ENCODE results near the gene RETREG1.
A peak's percentile ranks its signal among the peaks of the same experiment; 100 is the strongest.

Gene RETREG1

GRCh38 chr5:16590685-16591084 lies 26.1 kb downstream of the RETREG1 start:
- no peak for DNase-seq
- in situ Hi-C loops (cut with HindIII; ENCODE audit: low pct_ligation_motif_present, low pct_unique_long_range_greater_than_20kb, low sequenced_read_pairs): no loop called here

- in situ Hi-C loops (cut with HindIII; ENCODE audit: low pct_ligation_motif_present, low pct_unique_long_range_greater_than_20kb, low sequenced_read_pairs): no loop called here
- DNase-seq: no peak
Observed at GRCh38 chr5:16589658-16590057, 27.1 kb downstream of the RETREG1 start.

GRCh38 chr5:16588434-16589214 lies 28.2 kb downstream of the RETREG1 start:
- no peak for DNase-seq
- in situ Hi-C loops (cut with HindIII; ENCODE audit: low pct_ligation_motif_present, low pct_unique_long_range_greater_than_20kb, low sequenced_read_pairs): no loop called here

GRCh38 chr5:16586556-16586955 lies 30.2 kb downstream of the RETREG1 start:
- in situ Hi-C loops (cut with HindIII; ENCODE audit: low pct_ligation_motif_present, low pct_unique_long_range_greater_than_20kb, low sequenced_read_pairs): no loop called here

GRCh38 chr5:16585041-16585667 lies 31.6 kb downstream of the RETREG1 start:
- in situ Hi-C loops (cut with HindIII; ENCODE audit: low pct_ligation_motif_present, low pct_unique_long_range_greater_than_20kb, low sequenced_read_pairs): no loop called here
- DNase-seq: no peak

More at GRCh38 chr5:16586556-16586955, 30.2 kb downstream of the RETREG1 start:
- DNase-seq: no peak

- in situ Hi-C loops (cut with HindIII; ENCODE audit: low pct_ligation_motif_present, low pct_unique_long_range_greater_than_20kb, low sequenced_read_pairs): no loop called here
- no peak for DNase-seq
Observed at GRCh38 chr5:16582081-16582480, 34.7 kb downstream of the RETREG1 start.

GRCh38 chr5:16580382-16580781 lies 36.4 kb downstream of the RETREG1 start:
- DNase-seq: no peak
- in situ Hi-C loops (cut with HindIII; ENCODE audit: low pct_ligation_motif_present, low pct_unique_long_range_greater_than_20kb, low sequenced_read_pairs): no loop called here

- in situ Hi-C loops (cut with HindIII; ENCODE audit: low pct_ligation_motif_present, low pct_unique_long_range_greater_than_20kb, low sequenced_read_pairs): no loop called here
Observed at GRCh38 chr5:16579142-16579847, 37.5 kb downstream of the RETREG1 start.

GRCh38 chr5:16578474-16578883 lies 38.3 kb downstream of the RETREG1 start:
- in situ Hi-C loops (cut with HindIII; ENCODE audit: low pct_ligation_motif_present, low pct_unique_long_range_greater_than_20kb, low sequenced_read_pairs): no loop called here
- no peak for DNase-seq

More at GRCh38 chr5:16579142-16579847, 37.5 kb downstream of the RETREG1 start:
- no peak for DNase-seq

- in situ Hi-C loops (cut with HindIII; ENCODE audit: low pct_ligation_motif_present, low pct_unique_long_range_greater_than_20kb, low sequenced_read_pairs): no loop called here
- no peak for DNase-seq
Observed at GRCh38 chr5:16577677-16578076, 39.1 kb downstream of the RETREG1 start.

- in situ Hi-C loops (cut with HindIII; ENCODE audit: low pct_ligation_motif_present, low pct_unique_long_range_greater_than_20kb, low sequenced_read_pairs): no loop called here
- DNase-seq: peak; percentile 47
Observed at GRCh38 chr5:16574789-16575721, 41.7 kb downstream of the RETREG1 start.

GRCh38 chr5:16573401-16573800 lies 43.4 kb downstream of the RETREG1 start:
- no peak for DNase-seq
- in situ Hi-C loops (cut with HindIII; ENCODE audit: low pct_ligation_motif_present, low pct_unique_long_range_greater_than_20kb, low sequenced_read_pairs): no loop called here

GRCh38 chr5:16572289-16573015 lies 44.3 kb downstream of the RETREG1 start:
- in situ Hi-C loops (cut with HindIII; ENCODE audit: low pct_ligation_motif_present, low pct_unique_long_range_greater_than_20kb, low sequenced_read_pairs): no loop called here
- no peak for DNase-seq

GRCh38 chr5:16571016-16571415 lies 45.8 kb downstream of the RETREG1 start:
- no peak for DNase-seq
- in situ Hi-C loops (cut with HindIII; ENCODE audit: low pct_ligation_motif_present, low pct_unique_long_range_greater_than_20kb, low sequenced_read_pairs): no loop called here

- in situ Hi-C loops (cut with HindIII; ENCODE audit: low pct_ligation_motif_present, low pct_unique_long_range_greater_than_20kb, low sequenced_read_pairs): no loop called here
- no peak for DNase-seq
Observed at GRCh38 chr5:16570121-16570815, 46.5 kb downstream of the RETREG1 start.

GRCh38 chr5:16568875-16569580 lies 47.8 kb downstream of the RETREG1 start:
- in situ Hi-C loops (cut with HindIII; ENCODE audit: low pct_ligation_motif_present, low pct_unique_long_range_greater_than_20kb, low sequenced_read_pairs): no loop called here
- DNase-seq: no peak

- no peak for DNase-seq
- in situ Hi-C loops (cut with HindIII; ENCODE audit: low pct_ligation_motif_present, low pct_unique_long_range_greater_than_20kb, low sequenced_read_pairs): no loop called here
Observed at GRCh38 chr5:16567365-16567764, 49.4 kb downstream of the RETREG1 start.

All from ACHN (cell line).